OCI-LY1 (cell line): Measurements from ENCODE around the gene ELMO1.

ENCODE experiments used
- CTCF ChIP-seq: fragments of 200-600 bp; sonication (generic), shearing (Covaris generic); IDR thresholded peaks from 2 replicates; pipeline ENCODE4 v1.5.1; 2017; ENCODE audit warnings: mild to moderate bottlenecking, antibody characterized with exemption, low read length, moderate library complexity, mixed read lengths
- EZH2 ChIP-seq: fragments of 200-600 bp; sonication (generic), shearing (Covaris generic); IDR thresholded peaks from 2 replicates; pipeline ENCODE4 v1.8.0; 2017; ENCODE audit warnings: borderline replicate concordance, mixed run types, mild to moderate bottlenecking, antibody characterized with exemption, low read length, moderate library complexity, mixed read lengths

GRCh38 chr7:37151741-37152413, 296.8 kb downstream of the ELMO1 start:
- TF ChIP-seq CTCF (no peak), EZH2 (no peak)
